ENCODE data around the gene FNTB. TPM values are rescaled to one million over a fixed set of nuclear protein-coding genes. Genes with fewer than 3 reads are reported as not detected.
A peak's percentile ranks its signal among the peaks of the same experiment; 100 is the strongest.

FNTB gene
- total RNA-seq, 1 donor from 2014 or later, result 28.6 TPM

DNA sequence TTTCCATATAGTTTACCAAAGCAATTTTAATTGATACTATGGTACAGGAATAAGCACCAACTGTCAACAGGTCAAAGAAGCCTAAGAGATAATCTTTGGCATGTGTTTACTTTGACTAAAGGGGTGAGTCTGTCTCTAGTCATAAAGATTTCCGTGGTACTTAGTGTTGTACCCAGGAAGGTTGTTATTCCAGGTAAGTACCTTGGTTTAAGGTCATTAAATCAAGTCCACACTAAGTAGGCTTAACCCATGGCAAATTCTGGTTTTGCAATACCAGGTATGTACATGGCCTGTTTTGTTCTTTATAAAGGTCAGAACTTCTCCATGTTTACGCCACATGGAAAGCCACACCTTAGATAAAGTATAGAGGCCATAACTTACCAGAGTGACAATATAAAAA lies 105.7 kb downstream of the FNTB start:
- Mint-ChIP-seq H3K27ac (ENCODE audit: unreplicated experiment) (no peak overlapping the region), H3K27me3 (ENCODE audit: low read depth) (no peaks in the 10 kb centered on the region), H3K4me3 (no peak overlapping the region), H3K36me3 (ENCODE audit: low read depth) (peaks cover 22% of the 10 kb centered on the region), H3K9me3 (peaks cover 8% of the 10 kb centered on the region), H3K4me1 (no peaks in the 10 kb centered on the region)
- TF ChIP-seq, protein P1, sequence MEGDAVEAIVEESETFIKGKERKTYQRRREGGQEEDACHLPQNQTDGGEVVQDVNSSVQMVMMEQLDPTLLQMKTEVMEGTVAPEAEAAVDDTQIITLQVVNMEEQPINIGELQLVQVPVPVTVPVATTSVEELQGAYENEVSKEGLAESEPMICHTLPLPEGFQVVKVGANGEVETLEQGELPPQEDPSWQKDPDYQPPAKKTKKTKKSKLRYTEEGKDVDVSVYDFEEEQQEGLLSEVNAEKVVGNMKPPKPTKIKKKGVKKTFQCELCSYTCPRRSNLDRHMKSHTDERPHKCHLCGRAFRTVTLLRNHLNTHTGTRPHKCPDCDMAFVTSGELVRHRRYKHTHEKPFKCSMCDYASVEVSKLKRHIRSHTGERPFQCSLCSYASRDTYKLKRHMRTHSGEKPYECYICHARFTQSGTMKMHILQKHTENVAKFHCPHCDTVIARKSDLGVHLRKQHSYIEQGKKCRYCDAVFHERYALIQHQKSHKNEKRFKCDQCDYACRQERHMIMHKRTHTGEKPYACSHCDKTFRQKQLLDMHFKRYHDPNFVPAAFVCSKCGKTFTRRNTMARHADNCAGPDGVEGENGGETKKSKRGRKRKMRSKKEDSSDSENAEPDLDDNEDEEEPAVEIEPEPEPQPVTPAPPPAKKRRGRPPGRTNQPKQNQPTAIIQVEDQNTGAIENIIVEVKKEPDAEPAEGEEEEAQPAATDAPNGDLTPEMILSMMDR (conservative IDR thresholded peaks at IDR 0.05), result no peak
- no peak for DNase-seq (ENCODE audit: low read depth, low spot score)

DNA sequence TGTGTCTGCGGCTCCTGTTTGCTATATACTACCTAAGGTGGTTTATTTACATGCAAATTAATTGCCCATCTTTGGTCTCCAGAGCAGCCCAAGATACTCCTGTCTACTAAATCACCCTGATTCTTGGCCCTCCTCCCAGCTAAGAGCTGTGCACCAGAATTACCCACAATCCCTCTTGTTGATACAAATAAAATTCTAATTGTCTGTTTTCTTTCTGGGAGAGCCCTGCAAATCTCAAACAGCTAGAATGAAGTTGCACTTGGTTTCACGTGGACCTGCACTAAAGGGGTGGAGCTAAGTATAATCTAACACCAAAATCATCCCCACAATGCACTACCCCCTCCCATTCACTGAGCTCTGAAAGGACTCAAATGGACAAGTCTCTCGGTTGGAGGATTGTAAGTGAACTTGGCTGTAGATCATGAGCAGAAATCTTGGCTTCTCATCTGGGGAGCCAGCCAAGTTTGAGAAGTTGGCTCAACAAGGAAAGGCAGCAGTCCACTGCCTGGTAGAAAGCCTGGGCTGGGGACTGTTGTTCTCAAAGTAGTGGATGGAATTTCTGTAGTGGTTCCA lies 109.0 kb downstream of the FNTB start:
- DNase-seq (ENCODE audit: low read depth, low spot score), result no peak
- no peaks in the 10 kb centered on the region for H3K27me3 Mint-ChIP-seq (ENCODE audit: low read depth)
- TF ChIP-seq, protein P1 (conservative IDR thresholded peaks at IDR 0.05), result no peak
- H3K9me3 Mint-ChIP-seq, result no peaks in the 10 kb centered on the region
- peaks cover 3% of the 10 kb centered on the region for H3K36me3 Mint-ChIP-seq (ENCODE audit: low read depth)
- peaks cover 4% of the 10 kb centered on the region for H3K4me1 Mint-ChIP-seq
- H3K27ac Mint-ChIP-seq (ENCODE audit: unreplicated experiment), result no peak overlapping the region
- no peak overlapping the region for H3K4me3 Mint-ChIP-seq

DNA sequence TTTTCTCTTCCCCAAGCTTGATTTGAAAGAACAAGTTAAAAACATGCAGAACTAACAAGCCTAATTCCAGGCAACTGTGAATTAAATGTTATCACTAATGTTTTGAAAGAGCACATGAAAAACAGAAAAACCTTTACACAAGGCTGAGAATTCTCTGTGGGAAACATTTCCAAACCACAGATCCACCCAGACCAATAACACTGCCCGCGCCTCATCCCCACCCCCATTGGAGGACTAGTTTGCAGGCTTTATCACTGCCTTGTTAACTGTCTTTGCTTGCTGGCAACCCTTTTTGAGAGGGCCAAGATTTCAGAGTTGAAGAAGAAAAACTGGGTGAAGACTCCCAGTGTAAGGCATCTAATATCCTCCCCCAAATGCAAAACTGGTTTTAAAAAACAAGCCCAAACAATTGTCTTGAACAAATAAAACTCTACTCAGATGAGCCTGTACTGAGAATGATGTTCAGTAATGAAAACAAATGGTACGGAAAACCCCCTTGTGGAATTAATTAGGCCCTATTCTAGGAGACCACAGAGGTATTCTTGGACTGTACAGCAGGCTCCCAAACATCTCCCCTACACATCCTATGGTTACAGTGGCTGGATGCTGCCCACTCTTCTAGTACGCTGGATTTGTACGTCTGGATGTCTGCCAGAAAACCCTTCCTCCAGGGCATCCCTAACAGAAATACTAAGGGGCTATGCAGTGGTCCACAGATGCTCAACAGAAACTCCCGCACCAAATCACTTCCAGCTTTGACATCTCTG lies 109.8 kb downstream of the FNTB start:
- no peak overlapping the region for H3K27ac Mint-ChIP-seq (ENCODE audit: unreplicated experiment)
- no peak for DNase-seq (ENCODE audit: low read depth, low spot score)
- peaks cover 3% of the 10 kb centered on the region for H3K36me3 Mint-ChIP-seq (ENCODE audit: low read depth)
- H3K4me1 Mint-ChIP-seq, result peaks cover 12% of the 10 kb centered on the region
- H3K9me3 Mint-ChIP-seq, result no peaks in the 10 kb centered on the region
- H3K4me3 Mint-ChIP-seq, result no peak overlapping the region
- no peaks in the 10 kb centered on the region for H3K27me3 Mint-ChIP-seq (ENCODE audit: low read depth)
- TF ChIP-seq, protein P1 (conservative IDR thresholded peaks at IDR 0.05), result no peak

DNA sequence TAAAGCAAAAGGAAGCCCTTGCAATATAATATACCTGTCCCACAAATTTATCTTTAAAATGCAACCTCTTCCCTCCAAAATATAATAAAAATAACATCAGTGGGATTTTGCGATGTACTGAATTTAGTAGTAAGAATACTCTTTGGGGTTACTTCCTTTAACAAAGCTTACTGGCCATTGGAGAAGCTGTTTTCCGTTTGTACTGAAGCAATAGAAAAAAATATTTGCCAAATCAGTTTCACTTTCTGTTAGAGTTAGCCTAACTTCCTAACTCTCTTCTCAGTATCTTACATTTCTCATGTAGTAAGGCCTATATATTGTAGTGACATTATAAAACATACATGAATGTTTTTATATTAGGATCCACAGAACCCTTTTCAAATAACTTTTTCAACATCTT lies 111.9 kb downstream of the FNTB start:
- peaks cover 24% of the 10 kb centered on the region for H3K4me1 Mint-ChIP-seq
- TF ChIP-seq, protein P1 (conservative IDR thresholded peaks at IDR 0.05), result no peak
- H3K27ac Mint-ChIP-seq (ENCODE audit: unreplicated experiment), result no peak overlapping the region
- H3K27me3 Mint-ChIP-seq (ENCODE audit: low read depth), result no peaks in the 10 kb centered on the region
- H3K9me3 Mint-ChIP-seq, result no peaks in the 10 kb centered on the region
- H3K36me3 Mint-ChIP-seq (ENCODE audit: low read depth), result peaks cover 6% of the 10 kb centered on the region
- DNase-seq (ENCODE audit: low read depth, low spot score), result no peak
- peak overlapping the region; percentile 25 for H3K4me3 Mint-ChIP-seq

DNA sequence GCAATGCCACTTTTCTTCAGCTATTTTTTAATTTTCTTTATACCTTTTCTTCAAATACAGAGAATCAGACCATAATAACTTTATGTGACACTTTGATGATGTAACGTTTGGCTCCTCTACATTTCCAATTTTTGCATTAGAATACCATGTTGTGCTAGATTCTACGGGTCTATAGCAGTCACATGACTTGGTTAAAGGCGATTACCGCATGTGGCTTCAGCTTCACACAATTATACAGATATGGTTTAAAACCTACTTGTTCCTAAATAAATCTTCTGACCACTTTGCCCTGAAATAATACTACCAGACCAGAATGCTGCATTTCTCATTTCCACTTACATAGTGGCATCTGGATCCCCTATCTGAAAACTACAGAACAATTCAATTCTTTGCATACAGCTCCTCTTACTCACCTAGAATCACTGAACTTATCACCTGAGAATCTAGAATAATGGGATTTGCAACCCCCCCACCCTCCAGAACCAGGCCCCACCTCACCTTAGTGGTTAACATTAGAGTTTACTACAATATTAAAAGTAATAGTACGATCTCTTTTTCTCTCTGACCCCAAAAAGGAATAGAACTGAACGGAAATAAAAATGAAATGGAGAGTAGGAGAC lies 114.3 kb downstream of the FNTB start:
- TF ChIP-seq, protein P1 (conservative IDR thresholded peaks at IDR 0.05), result no peak
- Mint-ChIP-seq H3K27me3 (ENCODE audit: low read depth) (no peaks in the 10 kb centered on the region), H3K36me3 (ENCODE audit: low read depth) (peaks cover 6% of the 10 kb centered on the region), H3K4me3 (peak overlapping the region; percentile 91), H3K27ac (ENCODE audit: unreplicated experiment) (no peak overlapping the region), H3K9me3 (no peaks in the 10 kb centered on the region), H3K4me1 (peaks cover 24% of the 10 kb centered on the region)
- no peak for DNase-seq (ENCODE audit: low read depth, low spot score)

All from neural crest cell (in vitro differentiated cells).